ENCODE data around the gene CCDC9B. TPM values are rescaled to one million over a fixed set of nuclear protein-coding genes. Genes with fewer than 3 reads are reported as not detected.

The CCDC9B gene
- total RNA-seq, 1 donor = 23.9 TPM

- Histone ChIP-seq H3K4me3 (ENCODE audit: insufficient read depth, low read length) (no peak overlapping the region), H3K4me2 (ENCODE audit: insufficient read depth, low read length) (no peak overlapping the region), H3K4me1 (ENCODE audit: insufficient read depth, low read length) (no peaks in the 10 kb centered on the region), H2AFZ (ENCODE audit: low read length) (no peak overlapping the region), H3K79me2 (ENCODE audit: insufficient read depth, low read length) (no peaks in the 10 kb centered on the region), H4K20me1 (ENCODE audit: insufficient read depth, low read length) (no peaks in the 10 kb centered on the region), H3K36me3 (ENCODE audit: insufficient read depth, low read length) (no peaks in the 10 kb centered on the region), H3K9me3 (ENCODE audit: low read depth, low read length) (no peaks in the 10 kb centered on the region), H3K27me3 (ENCODE audit: insufficient read depth, low read length) (peaks cover 35% of the 10 kb centered on the region), H3K27ac (ENCODE audit: low read depth, low read length) (no peak overlapping the region)
- no peak for DNase-seq (ENCODE audit: insufficient read length, low spot score, missing footprints)
- TF ChIP-seq CTCF (IDR thresholded peaks at IDR 0.05; ENCODE audit: extremely low read depth, low read depth, low read length) = no peak
Measured at GRCh38 chr15:40305281-40305680, 35.5 kb downstream of the CCDC9B start.

DNA sequence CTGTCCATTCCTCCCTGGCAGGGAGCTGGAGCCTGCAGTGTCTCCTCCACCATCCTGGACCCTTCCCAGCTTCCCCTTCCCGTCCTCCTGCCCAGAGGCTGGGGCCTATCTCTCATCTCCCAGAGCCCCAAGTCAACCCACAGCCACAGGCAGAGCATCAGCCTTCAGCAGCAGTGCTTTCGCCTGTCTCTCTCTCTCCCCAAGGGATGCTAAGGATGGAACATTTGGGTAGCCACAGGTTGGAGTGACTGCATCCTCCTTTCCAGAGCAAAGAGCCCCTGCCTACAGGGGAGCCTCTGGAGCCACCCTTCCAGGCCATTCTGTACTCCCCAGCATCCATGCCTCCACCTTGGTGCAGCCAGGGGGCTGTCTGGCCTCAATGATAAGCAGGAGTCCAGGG, 37.2 kb downstream of the CCDC9B start:
- Histone ChIP-seq H3K79me2 (ENCODE audit: insufficient read depth, low read length) (no peaks in the 10 kb centered on the region), H4K20me1 (ENCODE audit: insufficient read depth, low read length) (no peaks in the 10 kb centered on the region), H3K27me3 (ENCODE audit: insufficient read depth, low read length) (peaks cover 36% of the 10 kb centered on the region), H3K36me3 (ENCODE audit: insufficient read depth, low read length) (no peaks in the 10 kb centered on the region), H3K4me1 (ENCODE audit: insufficient read depth, low read length) (no peaks in the 10 kb centered on the region), H3K9me3 (ENCODE audit: low read depth, low read length) (peaks cover 4% of the 10 kb centered on the region), H3K4me3 (ENCODE audit: insufficient read depth, low read length) (no peak overlapping the region), H3K4me2 (ENCODE audit: insufficient read depth, low read length) (no peak overlapping the region), H3K27ac (ENCODE audit: low read depth, low read length) (no peak overlapping the region), H2AFZ (ENCODE audit: low read length) (no peak overlapping the region)
- TF ChIP-seq CTCF (IDR thresholded peaks at IDR 0.05; ENCODE audit: extremely low read depth, low read depth, low read length) = no peak
- peak; percentile 30 for DNase-seq (ENCODE audit: insufficient read length, low spot score, missing footprints)

GRCh38 chr15:40302981-40303380, 37.8 kb downstream of the CCDC9B start:
- peaks cover 38% of the 10 kb centered on the region for H3K27me3 ChIP-seq (ENCODE audit: insufficient read depth, low read length)
- H2AFZ ChIP-seq (ENCODE audit: low read length) = no peak overlapping the region
- no peak overlapping the region for H3K4me2 ChIP-seq (ENCODE audit: insufficient read depth, low read length)
- H3K36me3 ChIP-seq (ENCODE audit: insufficient read depth, low read length) = no peaks in the 10 kb centered on the region
- no peak overlapping the region for H3K27ac ChIP-seq (ENCODE audit: low read depth, low read length)
- no peaks in the 10 kb centered on the region for H3K79me2 ChIP-seq (ENCODE audit: insufficient read depth, low read length)
- TF ChIP-seq CTCF (IDR thresholded peaks at IDR 0.05; ENCODE audit: extremely low read depth, low read depth, low read length) = no peak
- H3K9me3 ChIP-seq (ENCODE audit: low read depth, low read length) = peaks cover 4% of the 10 kb centered on the region
- no peaks in the 10 kb centered on the region for H3K4me1 ChIP-seq (ENCODE audit: insufficient read depth, low read length)
- no peak overlapping the region for H3K4me3 ChIP-seq (ENCODE audit: insufficient read depth, low read length)
- no peaks in the 10 kb centered on the region for H4K20me1 ChIP-seq (ENCODE audit: insufficient read depth, low read length)
- DNase-seq (ENCODE audit: insufficient read length, low spot score, missing footprints) = peak; percentile 48

- H3K4me3 ChIP-seq (ENCODE audit: insufficient read depth, low read length) = no peak overlapping the region
- no peak overlapping the region for H3K27ac ChIP-seq (ENCODE audit: low read depth, low read length)
- no peak overlapping the region for H2AFZ ChIP-seq (ENCODE audit: low read length)
- H3K36me3 ChIP-seq (ENCODE audit: insufficient read depth, low read length) = no peaks in the 10 kb centered on the region
- H3K79me2 ChIP-seq (ENCODE audit: insufficient read depth, low read length) = no peaks in the 10 kb centered on the region
- peaks cover 41% of the 10 kb centered on the region for H3K27me3 ChIP-seq (ENCODE audit: insufficient read depth, low read length)
- H3K9me3 ChIP-seq (ENCODE audit: low read depth, low read length) = peaks cover 4% of the 10 kb centered on the region
- no peak overlapping the region for H3K4me2 ChIP-seq (ENCODE audit: insufficient read depth, low read length)
- DNase-seq (ENCODE audit: insufficient read length, low spot score, missing footprints) = no peak
- TF ChIP-seq CTCF (IDR thresholded peaks at IDR 0.05; ENCODE audit: extremely low read depth, low read depth, low read length) = no peak
- no peaks in the 10 kb centered on the region for H3K4me1 ChIP-seq (ENCODE audit: insufficient read depth, low read length)
- no peaks in the 10 kb centered on the region for H4K20me1 ChIP-seq (ENCODE audit: insufficient read depth, low read length)
Measured at GRCh38 chr15:40302288-40302886, 38.4 kb downstream of the CCDC9B start.

Measured in osteoblast (primary cell).